ENCODE measurements around the gene KLK10.
"Not testable (repeated sequence)": the region's sequence is repeated elsewhere in the genome, so short reads cannot be mapped to it uniquely, and the experiment has no call there.

The KLK10 gene

DNA sequence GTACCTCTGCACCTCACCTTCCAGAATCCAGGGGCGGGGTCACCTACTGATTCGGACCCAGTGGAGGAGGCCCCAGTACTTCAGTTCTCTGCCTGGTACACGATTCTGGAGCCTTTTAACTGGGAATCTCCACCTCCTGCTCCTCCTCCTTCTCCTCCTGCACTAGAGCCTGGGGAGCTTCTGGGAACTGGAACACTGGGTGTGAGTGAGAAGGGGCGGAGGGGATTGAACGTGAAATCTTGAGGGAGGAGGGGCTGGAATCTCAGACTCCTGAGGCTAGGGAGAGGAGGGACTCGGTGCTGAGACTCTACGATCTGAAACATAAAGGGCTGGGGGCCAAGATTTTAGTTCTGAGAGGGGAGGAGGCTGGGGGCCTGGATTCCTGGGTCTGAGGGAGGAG is 18.0 kb downstream of the KLK10 start, which contains the start of gene KLK8:
Gene KLK8, minus strand, starts transcription at position 90 of the 400 bp plus-strand sequence. CDS start 437 bp downstream, outside the sequence.
- no peak for DNase-seq

- no peak for DNase-seq
Observed at GRCh38 chr19:51000981-51001380, 18.5 kb downstream of the KLK10 start.

DNA sequence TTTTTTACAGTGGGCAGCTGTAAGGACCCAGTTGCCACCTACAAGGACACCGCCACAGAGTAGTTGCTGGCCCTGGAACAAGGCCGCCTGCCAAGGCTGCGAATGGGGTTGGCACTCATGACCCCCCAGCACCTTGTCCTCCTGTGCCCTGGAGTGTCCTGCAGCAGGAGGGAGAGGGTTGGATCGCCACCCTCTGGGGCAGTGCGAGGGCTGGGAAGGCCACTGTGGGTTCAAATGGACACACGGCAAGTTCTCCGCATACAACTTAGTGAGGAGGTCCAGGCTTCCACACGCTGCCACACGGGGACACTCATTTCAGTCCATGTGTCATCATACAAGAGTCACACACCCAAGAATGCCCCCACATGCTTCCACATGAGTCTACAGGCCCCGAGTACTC is 19.1 kb downstream of the KLK10 start:
- no peak for DNase-seq

GRCh38 chr19:50998686-50999085 is 20.8 kb downstream of the KLK10 start:
- DNase-seq = no peak

DNA sequence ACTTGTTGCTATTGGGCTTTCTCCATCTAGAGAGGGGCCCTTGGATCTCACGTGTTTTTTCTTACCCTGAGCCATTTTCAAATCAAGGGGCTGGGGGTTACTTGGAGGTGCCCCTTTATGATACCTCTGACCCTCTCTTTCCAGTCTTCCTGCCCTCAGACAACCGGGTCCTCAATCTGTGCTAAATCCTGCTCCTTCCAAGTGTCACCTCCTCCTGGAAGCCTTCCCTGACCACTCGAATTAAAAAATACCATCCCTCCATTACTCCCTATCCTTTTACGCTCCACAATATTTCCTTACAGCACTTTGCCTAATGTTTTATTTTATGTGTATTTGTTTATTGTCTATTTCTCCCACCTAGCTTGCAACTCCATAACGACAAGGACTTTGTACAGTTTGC is 21.4 kb downstream of the KLK10 start:
- no peak for DNase-seq

DNA sequence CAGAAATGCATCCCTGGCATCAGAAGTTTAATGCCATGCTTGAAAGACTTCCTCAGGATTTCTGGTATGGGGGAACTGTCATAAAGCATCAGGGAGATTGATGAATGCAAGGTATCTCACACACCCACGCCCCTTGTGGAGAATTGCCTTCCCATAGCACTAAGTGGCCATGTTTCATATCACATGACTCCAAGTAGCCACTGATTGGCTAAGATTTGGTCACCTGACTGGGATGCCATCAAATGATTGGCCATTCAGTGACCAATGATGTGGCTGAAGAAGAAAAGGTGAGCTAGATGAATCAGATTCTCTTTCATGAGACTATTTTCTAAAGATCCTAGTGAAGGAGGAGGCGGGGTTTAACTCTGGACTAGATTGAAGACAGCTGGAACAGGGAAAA is 25.4 kb downstream of the KLK10 start:
- no peak for DNase-seq

GRCh38 chr19:50992666-50993035 is 26.9 kb downstream of the KLK10 start:
- DNase-seq = no peak

DNA sequence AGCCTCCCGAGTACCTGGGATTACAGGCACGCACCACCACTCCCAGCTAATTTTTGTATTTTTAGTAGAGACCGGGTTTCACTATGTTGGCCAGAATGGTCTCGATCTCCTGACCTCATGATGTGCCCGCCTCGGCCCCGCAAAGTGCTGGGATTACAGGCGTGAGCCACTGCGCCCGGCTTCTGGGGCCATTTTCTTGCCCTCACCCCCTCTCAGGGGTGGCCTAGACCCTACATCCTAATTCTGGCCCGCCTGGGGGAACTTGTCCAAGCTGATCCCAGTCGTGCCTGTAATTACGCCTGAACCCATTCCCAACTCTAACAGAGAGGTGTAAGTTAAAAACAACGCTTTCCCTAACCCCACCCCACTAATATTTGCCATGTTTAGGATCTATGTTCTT is 35.1 kb downstream of the KLK10 start:
- DNase-seq = not testable (repeated sequence)

- no peak for DNase-seq
Observed at GRCh38 chr19:50983625-50984292, 35.8 kb downstream of the KLK10 start, which contains the start of gene KLK7. KLK7 (minus strand) TSS chr19:50983917; CDS start chr19:50982399, 1,518 bp downstream.

- no peak for DNase-seq
Observed at GRCh38 chr19:50982186-50982585, 37.3 kb downstream of the KLK10 start.

- no peak for DNase-seq
Observed at GRCh38 chr19:50981587-50982146, 37.8 kb downstream of the KLK10 start.

- no peak for DNase-seq
Observed at GRCh38 chr19:50980208-50980607, 39.3 kb downstream of the KLK10 start.

DNA sequence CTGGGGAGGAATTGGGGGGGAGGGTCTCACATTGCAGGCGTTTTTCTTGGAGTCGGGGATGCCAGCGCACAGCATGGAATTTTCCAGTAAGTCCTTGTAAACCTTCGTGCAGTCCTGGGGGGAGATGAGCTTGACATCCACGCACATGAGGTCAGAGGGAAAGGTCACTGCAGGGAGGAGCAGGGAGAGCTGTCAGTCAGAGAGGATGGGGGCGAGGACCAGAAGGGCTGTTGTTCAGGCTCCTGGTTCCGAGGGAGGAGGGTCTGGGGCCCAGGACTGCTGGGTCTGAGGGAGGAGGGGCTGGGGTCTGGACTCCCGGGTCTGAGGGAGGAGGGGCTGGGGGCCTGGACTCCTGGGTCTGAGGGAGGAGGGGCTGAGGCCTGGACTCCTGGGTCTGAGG is 39.8 kb downstream of the KLK10 start:
- DNase-seq = no peak

DNA sequence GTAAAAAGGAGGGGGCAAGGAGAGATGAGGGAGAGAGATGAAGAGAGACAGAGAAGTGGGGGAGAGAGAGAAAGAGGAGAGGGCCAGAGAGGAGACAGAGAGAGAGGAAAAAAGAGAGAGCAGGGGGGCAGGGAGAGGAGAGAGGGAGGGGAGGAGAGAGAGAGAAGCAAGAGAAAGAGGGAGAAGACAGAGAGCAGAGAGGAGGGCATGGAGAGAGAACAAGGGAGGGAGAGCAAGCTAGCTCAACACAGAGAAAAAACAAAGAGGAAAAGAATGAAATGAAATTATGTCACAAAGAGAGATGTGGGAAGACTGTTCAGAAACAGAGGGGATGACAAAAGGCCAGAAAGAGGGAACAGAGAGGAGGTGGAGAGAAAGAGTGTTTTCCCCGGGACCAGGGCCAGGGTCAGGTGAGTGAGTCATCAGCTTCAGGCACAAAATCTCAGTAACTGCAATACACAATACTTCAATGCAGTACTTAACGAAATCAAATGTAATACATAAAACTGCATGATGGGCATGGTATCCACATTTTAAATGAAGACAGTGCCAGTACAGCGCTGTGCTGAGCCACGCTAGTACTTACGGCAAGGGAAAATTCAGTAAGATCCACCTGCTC is 40.6 kb downstream of the KLK10 start:
- no peak for DNase-seq

DNA sequence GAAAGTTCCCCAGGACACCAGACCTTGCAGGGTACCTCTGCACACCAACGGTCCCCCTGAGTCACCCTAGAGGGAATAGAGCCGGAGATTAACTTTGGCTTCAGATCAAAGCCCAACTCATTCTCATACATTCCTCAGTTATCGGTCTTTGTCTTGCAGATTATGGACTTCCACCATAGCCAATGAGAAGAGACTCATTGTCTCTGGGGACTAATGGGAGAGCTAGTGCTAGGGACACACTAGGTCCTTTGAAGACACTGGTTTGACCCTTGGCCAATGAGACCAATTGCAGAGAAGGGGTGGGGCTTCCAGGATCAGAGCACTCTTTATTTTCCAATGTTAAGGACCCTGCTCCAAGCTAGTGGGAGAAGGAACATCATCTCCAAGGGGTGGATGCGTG is 41.9 kb downstream of the KLK10 start:
- DNase-seq = no peak

DNA sequence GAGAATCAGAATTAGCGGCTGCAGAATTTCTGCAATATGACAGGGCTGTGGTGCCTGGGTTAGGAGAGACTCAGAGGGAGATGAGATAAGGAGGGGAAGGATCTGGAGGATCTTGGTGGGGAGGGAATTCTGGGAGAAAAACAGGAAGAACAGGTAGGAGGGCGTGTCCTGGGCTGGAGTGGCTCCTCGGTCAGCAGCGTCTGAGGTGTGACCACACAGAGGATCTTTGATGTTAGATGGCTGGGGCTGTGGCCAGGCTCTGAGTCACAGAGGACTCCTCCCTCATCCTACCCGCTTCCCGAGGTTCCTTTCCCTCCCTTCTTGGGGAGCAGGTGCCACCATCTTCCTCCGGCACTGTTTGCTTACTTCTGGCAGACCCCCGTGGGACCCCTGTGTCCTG is 43.7 kb downstream of the KLK10 start:
- DNase-seq = no peak

DNA sequence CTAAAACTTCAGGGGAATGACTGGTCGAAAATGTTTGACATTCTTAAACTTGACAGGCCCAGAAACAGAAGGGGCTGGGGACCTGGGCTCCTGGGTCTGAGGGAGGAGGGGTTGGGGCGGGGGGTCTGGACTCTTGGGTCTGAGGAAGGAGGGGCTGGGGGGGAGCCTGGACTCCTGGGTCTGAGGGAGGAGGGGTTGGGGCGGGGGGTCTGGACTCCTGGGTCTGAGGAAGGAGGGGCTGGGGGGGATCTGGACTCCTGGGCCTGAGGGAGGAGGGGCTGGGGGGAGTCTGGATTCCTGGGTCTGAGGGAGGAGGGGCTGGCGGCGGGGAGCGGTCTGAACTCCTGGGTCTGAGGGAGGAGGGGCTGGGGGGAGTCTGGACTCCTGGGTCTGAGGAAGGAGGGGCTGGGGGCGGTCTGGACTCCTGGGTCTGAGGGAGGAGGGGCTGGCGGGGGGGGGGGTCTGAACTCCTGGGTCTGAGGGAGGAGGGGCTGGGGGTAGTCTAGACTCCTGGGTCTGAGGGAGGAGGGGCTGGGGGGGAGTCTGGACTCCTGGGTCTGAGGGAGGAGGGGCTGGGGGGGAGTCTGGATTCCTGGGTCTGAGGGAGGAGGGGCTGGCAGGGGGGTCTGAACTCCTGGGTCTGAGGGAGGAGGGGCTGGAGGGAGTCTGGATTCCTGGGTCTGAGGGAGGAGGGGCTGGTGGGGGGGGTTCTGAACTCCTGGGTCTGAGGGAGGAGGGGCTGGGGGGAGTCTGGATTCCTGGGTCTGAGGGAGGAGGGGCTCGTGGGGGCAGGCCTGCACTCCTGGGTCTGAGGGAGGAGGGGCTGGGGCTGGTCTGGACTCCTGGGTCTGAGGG is 44.6 kb downstream of the KLK10 start:
- no peak for DNase-seq

- no peak for DNase-seq
Observed at GRCh38 chr19:50972795-50973376, 46.6 kb downstream of the KLK10 start.

DNA sequence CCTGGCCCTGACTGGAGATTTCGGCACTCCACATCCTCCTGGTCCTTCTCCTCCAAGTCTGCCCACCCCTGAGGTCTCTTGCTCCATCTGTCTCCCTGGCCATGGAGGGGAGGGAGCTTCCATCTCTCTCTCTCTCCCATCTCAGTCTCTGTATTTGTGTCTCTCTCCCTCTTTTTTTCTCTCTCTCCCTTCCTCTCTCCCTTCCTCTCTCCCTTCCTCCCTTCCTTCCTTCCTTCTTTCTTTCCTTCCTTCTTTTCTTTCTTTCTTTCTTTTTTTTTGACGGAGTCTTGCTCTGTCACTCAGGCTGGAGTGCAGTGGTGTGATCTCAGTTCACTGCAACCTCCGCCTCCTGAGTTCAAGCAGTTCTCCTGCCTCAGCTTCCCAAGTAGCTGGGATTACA is 49.7 kb downstream of the KLK10 start:
- DNase-seq = not testable (repeated sequence)

DNA sequence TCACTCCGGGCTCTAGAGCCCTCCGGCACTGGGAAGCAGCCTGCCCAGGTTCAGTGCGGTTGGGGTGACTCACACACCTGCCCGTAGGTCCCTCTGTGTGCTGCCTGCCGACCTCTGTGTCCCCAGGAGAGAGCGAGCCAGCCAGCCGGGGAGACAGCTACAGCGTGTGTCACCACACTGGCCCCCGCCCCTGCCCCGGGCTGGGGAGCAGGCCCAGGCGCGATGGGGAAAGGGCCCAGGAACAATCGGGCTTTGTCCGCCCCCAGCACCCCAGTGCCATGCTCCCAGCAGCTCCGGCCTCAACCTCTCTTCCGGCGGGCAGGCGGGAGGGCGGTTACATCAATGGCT is 50.1 kb downstream of the KLK10 start, which contains the start of gene KLK6:
Gene KLK6, minus strand, starts transcription at position 179 of the 348 bp plus-strand sequence. CDS start 1,487 bp downstream, outside the sequence.
- DNase-seq = no peak

DNA sequence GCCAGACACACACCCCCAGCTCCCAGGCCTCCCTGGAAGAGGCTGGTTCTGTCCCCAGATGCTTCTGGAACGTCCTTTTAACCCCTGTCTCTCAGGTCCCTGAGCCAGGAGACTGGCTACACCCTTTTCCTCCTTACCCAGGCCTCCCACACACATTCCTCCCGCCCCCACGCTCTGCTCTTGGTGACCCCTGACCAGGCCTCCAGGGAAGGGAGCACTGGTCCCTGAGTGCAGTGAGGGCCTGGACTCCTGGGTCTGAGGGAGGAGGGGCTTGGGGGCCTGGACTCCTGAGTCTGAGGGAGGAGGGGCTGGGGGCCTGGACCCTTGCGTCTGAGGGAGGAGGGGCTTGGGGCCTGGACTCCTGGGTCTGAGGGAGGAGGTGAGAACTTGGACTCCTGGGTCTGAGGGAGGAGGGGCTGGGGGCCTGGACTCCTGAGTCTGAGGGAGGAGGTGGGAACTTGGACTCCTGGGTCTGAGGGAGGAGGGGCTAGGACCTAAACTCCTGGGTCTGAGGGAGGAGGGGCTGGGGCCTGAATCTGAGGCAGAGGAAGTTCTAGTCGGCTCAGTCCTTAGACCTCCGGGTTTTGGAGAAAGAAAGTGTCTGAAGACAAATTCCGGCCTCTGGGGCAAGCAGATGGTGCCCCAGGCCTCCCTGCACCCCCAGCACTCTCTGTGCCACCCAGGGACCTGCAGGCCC is 50.6 kb downstream of the KLK10 start:
- DNase-seq = no peak
